IPS DF 6.9 (cell line): Measurements from ENCODE around the gene OSGEPL1.
A peak's percentile ranks its signal among the peaks of the same experiment; 100 is the strongest.

ENCODE experiments used
- DNase-seq: peaks from one replicate; pipeline ENCODE4 v3.0.0-alpha.2; 2013; ENCODE audit warnings: low read depth, low spot score
- H3K27ac ChIP-seq: one replicate; pipeline ENCODE4 v1.5.1; 2013; ENCODE audit warnings: low read length, control low read depth
- H3K27me3 ChIP-seq: 2 replicates; pipeline ENCODE4 v1.6.1; 2013; ENCODE audit warnings: mild to moderate bottlenecking, low read length; ENCODE audit not compliant: control insufficient read depth, insufficient read depth
- H3K36me3 ChIP-seq: 2 replicates; pipeline ENCODE4 v1.6.1; 2013; ENCODE audit warnings: low read length; ENCODE audit not compliant: control insufficient read depth, insufficient read depth
- H3K4me1 ChIP-seq: 2 replicates; pipeline ENCODE4 v1.6.1; 2013; ENCODE audit warnings: low read length; ENCODE audit not compliant: control insufficient read depth, insufficient read depth
- H3K4me3 ChIP-seq: 2 replicates; pipeline ENCODE4 v1.5.1; 2013; ENCODE audit warnings: mild to moderate bottlenecking, low read length
- H3K9me3 ChIP-seq: 2 replicates; pipeline ENCODE4 v1.6.1; 2013; ENCODE audit warnings: low read length, inconsistent platforms; ENCODE audit not compliant: control insufficient read depth, insufficient read depth
- WGBS: extraction: QIAGEN DNeasy Blood & Tissue Kit; methylation state at CpG from one replicate; pipeline ENCODE4 v1.1.7; 2013; ENCODE audit warnings: mixed read lengths, missing lambda C conversion rate; ENCODE audit not compliant: insufficient read length, insufficient coverage; 5-methylcytosine and 5-hydroxymethylcytosine counted together

Gene OSGEPL1

DNA sequence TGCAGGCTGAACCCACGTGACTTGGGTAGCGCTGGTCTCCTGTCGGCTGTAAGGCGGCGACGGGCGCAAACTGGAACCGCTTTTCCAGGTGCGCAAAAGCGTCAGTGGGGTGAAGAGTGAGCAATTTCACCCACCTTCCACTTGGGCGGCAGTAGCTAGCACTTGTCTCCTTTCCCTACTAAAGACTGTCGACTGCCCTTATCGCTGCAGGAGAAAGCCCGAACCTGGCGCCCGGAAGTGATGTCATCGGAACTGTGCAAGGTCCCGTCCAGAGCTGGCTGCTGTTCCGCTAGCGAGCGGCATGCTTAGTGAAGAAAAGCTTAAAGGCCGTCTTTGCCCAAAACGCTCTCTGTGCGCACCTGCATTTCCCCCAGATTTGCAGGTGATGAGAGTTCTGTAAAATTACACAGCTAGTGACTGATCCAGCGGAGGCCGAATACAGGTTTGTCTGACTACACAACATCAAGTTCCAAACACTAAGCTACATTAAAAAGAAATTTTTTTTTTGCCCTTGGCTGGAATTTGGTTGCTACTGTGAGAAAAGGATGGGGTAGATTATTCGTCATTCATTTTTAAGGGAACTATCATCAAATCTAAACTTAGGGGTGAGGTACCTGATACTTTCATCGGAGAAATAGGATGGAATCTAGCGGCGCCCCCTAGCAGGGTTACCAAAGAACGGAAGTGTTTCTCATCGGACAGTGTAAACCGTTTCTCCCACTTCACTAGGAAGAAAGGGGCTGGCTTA is at the start of gene OSGEPL1:
Gene OSGEPL1, minus strand, starts transcription at position 242 of the 748 bp plus-strand sequence. CDS start 1,152 bp downstream, outside the sequence.
- no peak within 1 kb of the TSS for H3K27ac ChIP-seq
- H3K4me1 ChIP-seq, result no peaks in the 10 kb centered on the region
- H3K36me3 ChIP-seq, result no peaks in the 10 kb centered on the region
- DNase-seq, result peak; percentile 84
- no CpG with 5 or more reads among the region's 33 CpGs for WGBS
- no peaks in the 10 kb centered on the region for H3K9me3 ChIP-seq
- H3K27me3 ChIP-seq, result no peaks in the 10 kb centered on the region
- peak within 1 kb of the TSS; percentile 59; the same call in 1 of the 2 replicates for H3K4me3 ChIP-seq

GRCh38 chr2:189803431-189803830 is 40.8 kb upstream of the OSGEPL1 start:
- Histone ChIP-seq H3K4me1 (no peaks in the 10 kb centered on the region), H3K27ac (no peak overlapping the region), H3K4me3 (no peak overlapping the region), H3K27me3 (no peaks in the 10 kb centered on the region), H3K9me3 (no peaks in the 10 kb centered on the region), H3K36me3 (no peaks in the 10 kb centered on the region; the same call in 1 of the 2 replicates)
- no CpG with 5 or more reads among the region's 3 CpGs for WGBS
- DNase-seq, result no peak

- Histone ChIP-seq H3K9me3 (no peaks in the 10 kb centered on the region), H3K27ac (no peak overlapping the region), H3K4me1 (no peaks in the 10 kb centered on the region), H3K36me3 (no peaks in the 10 kb centered on the region; the same call in 1 of the 2 replicates), H3K27me3 (no peaks in the 10 kb centered on the region), H3K4me3 (no peak overlapping the region)
- WGBS, result no CpG with 5 or more reads among the region's 2 CpGs
- DNase-seq, result no peak
Measured at GRCh38 chr2:189802396-189802912, 39.9 kb upstream of the OSGEPL1 start.

DNA sequence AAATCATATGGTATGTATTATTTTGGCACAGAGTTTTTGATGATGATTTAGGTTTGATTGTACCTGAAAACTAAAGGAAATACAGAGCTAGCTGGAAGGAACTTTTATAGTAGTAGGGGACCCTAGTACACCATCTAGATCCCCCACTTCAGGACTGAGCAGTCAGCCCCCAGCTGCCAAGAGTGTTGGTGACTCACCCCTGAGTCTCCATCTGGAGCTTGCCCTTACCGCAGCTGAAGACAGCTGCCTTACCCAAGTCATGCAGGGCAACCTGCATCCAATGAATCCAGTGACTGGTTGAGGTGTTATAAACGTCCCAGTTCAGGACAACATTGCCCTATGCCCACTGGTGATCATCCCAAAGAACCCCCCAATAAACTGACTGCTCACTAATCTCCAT is 36.9 kb upstream of the OSGEPL1 start:
- Histone ChIP-seq H3K36me3 (no peaks in the 10 kb centered on the region; the same call in 1 of the 2 replicates), H3K4me3 (no peak overlapping the region), H3K27me3 (no peaks in the 10 kb centered on the region), H3K4me1 (no peaks in the 10 kb centered on the region), H3K27ac (no peak overlapping the region), H3K9me3 (no peaks in the 10 kb centered on the region)
- no CpG with 5 or more reads among the region's 2 CpGs for WGBS
- DNase-seq, result no peak

DNA sequence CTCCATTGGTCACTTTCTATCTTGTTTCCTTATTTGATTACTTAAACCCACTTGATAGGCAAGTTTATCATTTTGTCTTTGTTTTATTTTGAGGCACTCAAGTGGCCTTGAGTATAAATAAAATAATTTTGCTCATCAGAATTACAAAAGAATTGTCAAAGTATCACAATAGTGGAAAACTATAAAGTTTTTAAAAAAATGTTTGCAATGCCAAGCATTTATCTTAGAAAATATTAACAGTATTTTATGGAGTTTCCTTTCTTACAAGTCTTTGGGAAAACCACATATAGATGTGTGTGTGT is 36.4 kb upstream of the OSGEPL1 start:
- no peaks in the 10 kb centered on the region for H3K9me3 ChIP-seq
- no peaks in the 10 kb centered on the region for H3K4me1 ChIP-seq
- no peak overlapping the region for H3K27ac ChIP-seq
- no peaks in the 10 kb centered on the region for H3K27me3 ChIP-seq
- no peak overlapping the region for H3K4me3 ChIP-seq
- H3K36me3 ChIP-seq, result no peaks in the 10 kb centered on the region; the same call in 1 of the 2 replicates
- no peak for DNase-seq

DNA sequence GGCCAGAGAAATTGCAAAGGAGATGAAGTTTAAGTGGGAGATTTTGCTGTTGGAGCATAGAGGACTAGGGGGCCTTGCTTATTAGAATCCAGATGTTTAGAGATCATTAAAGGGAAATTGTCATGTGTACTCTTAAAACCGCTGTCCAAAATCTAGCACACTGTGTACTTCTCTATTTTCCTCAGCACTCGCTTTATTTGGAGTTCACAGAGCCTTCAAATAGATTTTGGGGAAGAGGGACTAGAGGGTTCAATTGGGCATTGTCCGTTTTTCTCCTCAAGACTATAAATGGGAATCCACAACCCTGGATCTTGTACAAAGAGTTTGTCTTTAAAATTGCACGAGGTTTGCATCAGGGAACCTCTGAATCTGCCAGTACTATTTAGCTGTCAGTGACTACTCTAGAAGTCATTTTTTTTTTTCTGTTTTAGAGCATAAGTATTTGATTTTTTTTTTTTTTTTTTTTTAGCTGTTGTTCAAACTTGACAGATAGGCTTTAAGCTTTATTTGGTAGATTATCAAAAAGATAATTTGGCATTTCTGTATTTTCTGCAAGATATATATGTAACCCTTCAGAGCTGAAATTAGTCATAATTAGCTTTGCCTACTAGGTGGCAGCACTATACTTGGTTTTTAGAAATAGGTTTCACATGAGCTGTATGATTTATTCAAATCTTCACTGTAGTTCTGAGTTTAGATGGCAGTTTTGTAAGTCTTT is 35.9 kb upstream of the OSGEPL1 start:
- H3K36me3 ChIP-seq, result no peaks in the 10 kb centered on the region; the same call in 1 of the 2 replicates

DNA sequence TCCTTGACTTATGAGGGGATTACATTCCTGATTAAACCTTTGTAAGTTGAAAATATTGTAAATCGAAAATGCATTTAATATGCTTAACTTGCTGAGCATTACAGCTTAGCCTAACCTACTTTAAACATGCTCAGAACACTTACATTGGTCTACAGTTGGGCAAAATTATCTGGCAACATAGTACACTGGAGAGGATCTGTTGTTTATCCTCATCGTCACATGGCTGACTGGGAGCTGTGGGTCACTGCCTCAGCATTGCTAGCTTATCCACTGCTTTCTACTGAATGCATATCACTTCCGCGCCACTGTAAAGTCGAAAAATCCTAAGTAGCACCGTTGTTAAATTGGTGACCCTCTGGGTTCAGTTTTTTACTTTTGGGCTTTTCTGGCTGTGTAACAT is 35.3 kb upstream of the OSGEPL1 start:
- Histone ChIP-seq H3K27me3 (no peaks in the 10 kb centered on the region), H3K36me3 (peaks cover 2% of the 10 kb centered on the region; the same call in 1 of the 2 replicates), H3K9me3 (no peaks in the 10 kb centered on the region), H3K4me1 (no peaks in the 10 kb centered on the region), H3K4me3 (no peak overlapping the region), H3K27ac (no peak overlapping the region)
- DNase-seq, result no peak
- WGBS, result no CpG with 5 or more reads among the region's 6 CpGs

More for the DNA sequence above, 35.9 kb upstream of the OSGEPL1 start:
- Histone ChIP-seq H3K27me3 (no peaks in the 10 kb centered on the region), H3K4me3 (no peak overlapping the region), H3K4me1 (no peaks in the 10 kb centered on the region), H3K27ac (no peak overlapping the region), H3K9me3 (no peaks in the 10 kb centered on the region)
- no peak for DNase-seq
- no CpG with 5 or more reads among the region's 4 CpGs for WGBS

- no peak overlapping the region for H3K4me3 ChIP-seq
- no peaks in the 10 kb centered on the region for H3K4me1 ChIP-seq
- H3K27ac ChIP-seq, result no peak overlapping the region
- no CpG with 5 or more reads among the region's 1 CpG for WGBS
- H3K9me3 ChIP-seq, result no peaks in the 10 kb centered on the region
- H3K36me3 ChIP-seq, result peaks cover 4% of the 10 kb centered on the region; the same call in 1 of the 2 replicates
- DNase-seq, result no peak
- no peaks in the 10 kb centered on the region for H3K27me3 ChIP-seq
Measured at GRCh38 chr2:189794310-189794709, 31.7 kb upstream of the OSGEPL1 start.

DNA sequence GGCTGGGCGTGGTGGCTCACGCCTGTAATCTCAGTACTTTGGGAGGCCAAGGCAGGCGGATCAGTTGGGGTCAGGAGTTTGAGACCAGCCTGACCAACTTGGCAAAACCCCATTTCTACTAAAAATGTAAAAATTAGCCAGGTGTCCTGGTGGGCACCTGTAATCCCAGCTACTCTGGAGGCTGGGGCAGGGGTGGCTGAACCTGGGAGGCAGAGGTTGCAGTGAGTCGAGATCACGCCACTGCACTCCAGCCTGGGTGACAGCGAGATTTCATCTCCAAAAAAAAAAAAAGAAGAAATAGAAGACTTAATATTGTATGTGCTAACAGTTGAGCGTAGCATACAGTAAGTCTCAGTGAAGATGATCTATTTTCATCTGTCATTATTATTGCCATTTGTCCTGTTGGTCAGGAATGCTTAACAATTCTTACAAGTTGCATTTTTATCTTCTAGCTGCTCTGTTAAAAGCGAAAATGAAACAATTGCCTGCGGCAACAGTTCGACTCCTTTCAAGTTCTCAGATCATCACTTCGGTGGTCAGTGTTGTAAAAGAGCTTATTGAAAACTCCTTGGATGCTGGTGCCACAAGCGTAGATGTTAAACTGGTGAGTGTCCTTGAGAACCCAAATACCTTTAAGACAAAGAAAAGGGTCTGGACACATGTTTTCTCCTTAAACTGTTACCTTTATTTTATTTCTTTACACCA is 28.9 kb upstream of the OSGEPL1 start:
- Histone ChIP-seq H3K4me1 (no peaks in the 10 kb centered on the region), H3K36me3 (peaks cover 4% of the 10 kb centered on the region; the same call in 1 of the 2 replicates), H3K4me3 (no peak overlapping the region), H3K9me3 (no peaks in the 10 kb centered on the region), H3K27me3 (no peaks in the 10 kb centered on the region), H3K27ac (no peak overlapping the region)
- no CpG with 5 or more reads among the region's 12 CpGs for WGBS
- DNase-seq, result no peak
